Retinal pigment epithelial cell (primary cell): Measurements from ENCODE around the gene PRL.

Experiments
- DNase-seq: peaks from one replicate; pipeline ENCODE4 v3.0.0-alpha.2; 2010; ENCODE audit warnings: low read depth
- H3K4me3 ChIP-seq: 2 replicates; pipeline ENCODE4 v1.5.1; 2011; ENCODE audit warnings: mild to moderate bottlenecking, low read length, control low read depth, moderate library complexity
- TF ChIP-seq, protein P1 (sequence below): conservative IDR thresholded peaks from 2 replicates; pipeline ENCODE4 v1.5.1; 2011; ENCODE audit warnings: low read depth, low read length, control low read depth, inconsistent platforms

PRL gene

DNA sequence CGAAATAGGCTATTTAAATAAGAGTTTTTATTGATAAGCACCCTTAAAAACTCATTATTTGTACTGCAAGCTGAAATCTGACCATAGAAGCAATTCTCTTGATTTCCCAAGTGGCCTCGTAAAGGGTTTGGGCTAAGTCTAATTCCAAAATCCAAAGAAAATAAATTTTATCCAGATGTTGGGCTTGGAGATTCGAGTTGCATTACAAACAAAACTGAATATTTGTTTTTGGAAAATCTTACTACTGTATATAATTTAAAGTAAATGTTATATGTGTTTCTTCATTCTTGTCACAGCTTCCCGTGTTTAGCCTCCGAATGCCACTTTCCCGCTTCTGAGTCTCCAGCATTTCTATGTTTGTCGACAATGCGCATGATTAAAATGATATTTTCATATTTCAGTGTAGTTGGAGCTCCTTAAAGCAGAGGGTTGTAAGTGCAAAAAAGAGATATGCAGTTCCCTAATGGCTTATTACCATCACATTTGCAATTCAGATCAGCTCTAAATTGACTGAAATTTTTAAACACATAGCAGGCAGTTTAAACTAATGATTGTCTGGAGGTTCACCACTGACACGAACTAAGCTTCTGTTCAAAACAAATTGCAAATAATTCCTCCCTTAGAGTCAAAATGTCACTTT lies 47.0 kb downstream of the PRL start:
- DNase-seq, result no peak
- TF ChIP-seq, protein P1, sequence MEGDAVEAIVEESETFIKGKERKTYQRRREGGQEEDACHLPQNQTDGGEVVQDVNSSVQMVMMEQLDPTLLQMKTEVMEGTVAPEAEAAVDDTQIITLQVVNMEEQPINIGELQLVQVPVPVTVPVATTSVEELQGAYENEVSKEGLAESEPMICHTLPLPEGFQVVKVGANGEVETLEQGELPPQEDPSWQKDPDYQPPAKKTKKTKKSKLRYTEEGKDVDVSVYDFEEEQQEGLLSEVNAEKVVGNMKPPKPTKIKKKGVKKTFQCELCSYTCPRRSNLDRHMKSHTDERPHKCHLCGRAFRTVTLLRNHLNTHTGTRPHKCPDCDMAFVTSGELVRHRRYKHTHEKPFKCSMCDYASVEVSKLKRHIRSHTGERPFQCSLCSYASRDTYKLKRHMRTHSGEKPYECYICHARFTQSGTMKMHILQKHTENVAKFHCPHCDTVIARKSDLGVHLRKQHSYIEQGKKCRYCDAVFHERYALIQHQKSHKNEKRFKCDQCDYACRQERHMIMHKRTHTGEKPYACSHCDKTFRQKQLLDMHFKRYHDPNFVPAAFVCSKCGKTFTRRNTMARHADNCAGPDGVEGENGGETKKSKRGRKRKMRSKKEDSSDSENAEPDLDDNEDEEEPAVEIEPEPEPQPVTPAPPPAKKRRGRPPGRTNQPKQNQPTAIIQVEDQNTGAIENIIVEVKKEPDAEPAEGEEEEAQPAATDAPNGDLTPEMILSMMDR, result no peak
- H3K4me3 ChIP-seq, result no peak overlapping the region

DNA sequence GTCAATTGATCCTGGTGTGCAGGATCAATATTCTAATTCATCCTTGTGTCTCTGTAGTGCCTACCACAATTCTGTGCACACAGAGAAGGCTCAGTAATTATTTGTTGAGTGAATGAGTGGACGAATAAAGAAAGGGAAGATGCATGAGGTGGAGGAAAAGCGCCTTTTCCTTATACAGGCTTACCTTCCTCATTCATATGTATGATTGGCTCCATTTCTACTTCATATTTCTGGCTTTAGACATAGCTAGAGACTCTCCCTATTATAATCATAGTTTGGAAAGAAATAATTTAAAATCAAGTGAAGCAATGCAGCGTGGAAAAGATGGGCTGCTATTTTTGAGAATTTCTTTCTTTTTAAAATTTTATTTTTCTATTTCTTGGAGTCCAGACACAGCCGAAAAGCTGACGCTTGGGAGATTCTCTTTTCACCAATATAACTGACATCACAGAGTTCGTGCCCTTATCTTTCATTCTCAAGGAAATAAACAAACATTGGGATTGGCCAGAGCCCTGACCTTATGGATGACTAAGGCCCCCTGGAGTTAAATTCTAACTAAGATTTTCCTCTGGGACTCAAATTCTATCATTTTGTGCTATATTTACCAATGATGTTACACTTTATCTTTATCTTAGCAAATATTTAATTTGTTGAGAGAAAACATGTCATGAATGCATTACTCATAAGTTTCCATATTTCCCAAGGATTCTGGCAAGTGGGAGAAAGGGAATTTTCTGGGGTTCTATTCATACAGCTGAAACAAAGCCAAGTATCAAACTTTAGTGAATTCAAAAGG lies 48.1 kb downstream of the PRL start:
- TF ChIP-seq, protein P1, result no peak
- H3K4me3 ChIP-seq, result no peak overlapping the region
- DNase-seq, result no peak

DNA sequence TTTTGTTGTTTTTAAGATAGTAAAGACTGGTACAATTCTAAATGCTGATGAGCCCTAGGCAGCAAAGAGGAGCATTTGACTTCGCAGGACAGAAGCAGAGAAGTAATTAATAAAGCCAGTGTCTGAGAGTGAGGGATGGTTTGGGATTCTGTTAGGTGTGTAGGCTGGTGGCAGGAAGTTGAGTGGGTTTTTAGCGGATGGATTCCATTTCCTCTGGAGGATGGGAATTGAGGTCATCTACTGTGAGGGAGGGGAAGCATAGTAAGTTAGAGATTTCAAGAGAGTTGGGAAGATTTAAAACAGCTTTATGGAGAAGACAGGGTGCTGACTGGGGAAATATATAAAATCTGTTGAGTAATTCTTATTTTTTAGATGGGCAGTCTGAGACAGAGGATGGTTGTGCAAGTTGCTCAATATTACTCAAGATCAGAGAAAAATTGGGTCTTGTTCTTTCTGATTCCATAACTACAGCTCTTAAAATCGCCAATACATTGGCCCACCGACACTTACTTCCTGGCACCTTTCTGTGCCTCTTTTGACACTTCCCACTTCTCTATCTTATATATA lies 48.8 kb downstream of the PRL start:
- no peak overlapping the region for H3K4me3 ChIP-seq
- TF ChIP-seq, protein P1, result no peak
- DNase-seq, result no peak

DNA sequence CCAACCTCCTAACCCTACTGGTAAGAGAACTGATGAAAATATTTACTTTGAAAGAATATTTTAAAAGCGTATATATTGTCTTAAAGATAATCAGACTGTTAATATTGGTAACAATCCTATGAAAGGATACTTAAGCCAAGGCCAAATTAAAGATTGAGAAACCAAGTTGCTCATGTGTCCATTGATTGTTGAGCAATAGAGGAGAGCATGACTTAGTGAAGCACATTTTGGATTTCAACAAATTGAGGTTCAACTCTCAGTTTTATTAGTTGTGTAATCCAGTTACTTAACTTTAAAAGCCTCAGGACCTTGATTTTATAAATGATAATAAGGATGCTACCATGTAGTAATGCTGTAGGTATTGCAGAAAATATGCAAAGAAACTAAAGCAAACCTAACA lies 56.8 kb downstream of the PRL start:
- TF ChIP-seq, protein P1, result no peak
- DNase-seq, result no peak
- no peak overlapping the region for H3K4me3 ChIP-seq

DNA sequence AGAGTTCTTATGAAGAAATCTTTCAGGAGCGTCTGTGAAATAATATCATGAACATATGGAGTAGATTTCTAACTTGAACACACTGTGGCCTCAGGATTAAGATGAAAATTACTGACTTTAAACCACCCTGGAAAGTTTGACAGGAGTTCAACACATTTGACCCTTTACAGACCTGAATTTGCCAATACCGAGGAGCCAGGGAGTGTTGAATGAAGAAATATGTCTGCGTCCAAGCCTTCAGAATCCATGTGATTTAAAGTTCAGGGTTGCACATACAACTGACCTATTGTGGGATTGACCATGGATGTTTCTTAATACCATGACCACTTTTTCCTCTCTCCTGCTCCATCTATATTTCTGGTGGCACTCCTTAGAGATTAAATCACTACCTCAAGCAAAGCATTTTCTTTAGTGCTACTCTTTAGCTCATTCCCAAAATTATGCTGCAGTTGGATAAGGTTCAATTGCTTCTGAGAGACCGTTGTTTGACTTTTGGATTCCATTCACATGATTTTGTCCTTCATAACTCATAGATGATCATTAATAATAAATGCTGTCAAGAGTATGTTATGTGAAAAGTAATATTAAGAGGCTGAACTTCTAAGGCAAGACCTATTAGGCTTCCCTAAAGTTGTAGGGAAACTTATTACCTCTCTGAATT lies 57.4 kb downstream of the PRL start:
- no peak for DNase-seq
- no peak overlapping the region for H3K4me3 ChIP-seq
- TF ChIP-seq, protein P1, result no peak

DNA sequence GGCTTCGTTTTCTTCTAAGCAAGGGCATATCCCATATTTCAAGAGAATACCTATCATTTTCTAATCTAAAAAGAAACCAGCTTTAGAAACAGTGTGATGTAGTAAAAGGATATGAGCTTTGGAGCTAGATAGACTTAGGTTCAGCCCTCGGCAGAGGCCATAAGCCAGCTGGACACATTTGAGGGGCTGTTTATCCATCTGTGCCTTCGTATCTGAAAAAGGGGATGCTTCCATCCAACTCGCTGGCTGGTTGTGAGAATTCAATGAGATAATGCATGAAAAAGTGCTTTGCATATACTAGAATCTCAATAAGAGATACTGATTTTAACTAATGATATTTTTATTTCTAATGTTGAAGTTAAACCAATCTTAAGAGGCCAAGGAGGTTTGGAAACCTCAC lies 58.0 kb downstream of the PRL start:
- H3K4me3 ChIP-seq, result no peak overlapping the region
- DNase-seq, result no peak
- TF ChIP-seq, protein P1, result no peak
